Measurements from ENCODE around the gene XRCC1.
A peak's percentile ranks its signal among the peaks of the same experiment; 100 is the strongest.

XRCC1 gene

GRCh38 chr19:43502419-43502976, 72.8 kb downstream of the XRCC1 start:
- peaks cover 16% of the 10 kb centered on the region for H3K36me3 Mint-ChIP-seq
- no peak for DNase-seq
- no peaks in the 10 kb centered on the region for H3K9me3 Mint-ChIP-seq
- H3K4me3 Mint-ChIP-seq = peak overlapping the region; percentile 83
- peaks cover 42% of the 10 kb centered on the region for H3K4me1 Mint-ChIP-seq
- H3K27me3 Mint-ChIP-seq = no peaks in the 10 kb centered on the region
- CTCF ChIA-PET = interaction anchor here (0.6 to 2.3 kb wide), 3 partner anchors 17 to 492 kb away, joined by 3 to 8 read pairs (median 5); no protein-coding TSS in a partner anchor
- H3K27ac Mint-ChIP-seq = no peak overlapping the region

- H3K36me3 Mint-ChIP-seq = peaks cover 16% of the 10 kb centered on the region
- peaks cover 42% of the 10 kb centered on the region for H3K4me1 Mint-ChIP-seq
- no peak for DNase-seq
Observed at GRCh38 chr19:43501661-43502418, 73.5 kb downstream of the XRCC1 start.

GRCh38 chr19:43499042-43499441, 76.3 kb downstream of the XRCC1 start:
- no peak for DNase-seq
- Mint-ChIP-seq H3K9me3 (no peaks in the 10 kb centered on the region), H3K4me3 (no peak overlapping the region), H3K4me1 (peaks cover 24% of the 10 kb centered on the region), H3K27ac (no peak overlapping the region), H3K36me3 (peaks cover 20% of the 10 kb centered on the region), H3K27me3 (no peaks in the 10 kb centered on the region)
- CTCF ChIA-PET = no interaction called here

More at GRCh38 chr19:43501661-43502418, 73.5 kb downstream of the XRCC1 start:
- Mint-ChIP-seq H3K4me3 (no peak overlapping the region), H3K9me3 (no peaks in the 10 kb centered on the region), H3K27ac (no peak overlapping the region), H3K27me3 (no peaks in the 10 kb centered on the region)
- CTCF ChIA-PET = interaction anchor here (0.6 to 2.3 kb wide), 3 partner anchors 18 to 491 kb away, joined by 3 to 8 read pairs (median 5); no protein-coding TSS in a partner anchor

- CTCF ChIA-PET = no interaction called here
- peaks cover 20% of the 10 kb centered on the region for H3K36me3 Mint-ChIP-seq
- H3K4me1 Mint-ChIP-seq = peaks cover 19% of the 10 kb centered on the region
- no peaks in the 10 kb centered on the region for H3K27me3 Mint-ChIP-seq
- no peaks in the 10 kb centered on the region for H3K9me3 Mint-ChIP-seq
- H3K4me3 Mint-ChIP-seq = no peak overlapping the region
- H3K27ac Mint-ChIP-seq = no peak overlapping the region
- DNase-seq = no peak
Observed at GRCh38 chr19:43498233-43498842, 77.0 kb downstream of the XRCC1 start.

- no peaks in the 10 kb centered on the region for H3K9me3 Mint-ChIP-seq
- peaks cover 15% of the 10 kb centered on the region for H3K36me3 Mint-ChIP-seq
- CTCF ChIA-PET = no interaction called here
- no peaks in the 10 kb centered on the region for H3K27me3 Mint-ChIP-seq
- H3K4me1 Mint-ChIP-seq = peaks cover 6% of the 10 kb centered on the region
- H3K27ac Mint-ChIP-seq = peak overlapping the region; percentile 56
- DNase-seq = no peak
- no peak overlapping the region for H3K4me3 Mint-ChIP-seq
Observed at GRCh38 chr19:43496960-43497359, 78.4 kb downstream of the XRCC1 start.

- Mint-ChIP-seq H3K36me3 (peaks cover 11% of the 10 kb centered on the region), H3K9me3 (no peaks in the 10 kb centered on the region), H3K4me3 (no peak overlapping the region), H3K27me3 (no peaks in the 10 kb centered on the region), H3K4me1 (no peaks in the 10 kb centered on the region), H3K27ac (no peak overlapping the region)
- CTCF ChIA-PET = interaction anchor here (0.7 to 2.1 kb wide), 3 partner anchors 9 to 48 kb away, joined by 3 to 7 read pairs (median 3); partner anchors contain the start of gene PHLDB3
- no peak for DNase-seq
Observed at GRCh38 chr19:43495082-43495481, 80.2 kb downstream of the XRCC1 start.
